Measurements from ENCODE around the gene SH2D7.
A peak's percentile ranks its signal among the peaks of the same experiment; 100 is the strongest.

The SH2D7 gene

GRCh38 chr15:78104566-78105475 lies 12.5 kb downstream of the SH2D7 start:
- no peak for DNase-seq

DNA sequence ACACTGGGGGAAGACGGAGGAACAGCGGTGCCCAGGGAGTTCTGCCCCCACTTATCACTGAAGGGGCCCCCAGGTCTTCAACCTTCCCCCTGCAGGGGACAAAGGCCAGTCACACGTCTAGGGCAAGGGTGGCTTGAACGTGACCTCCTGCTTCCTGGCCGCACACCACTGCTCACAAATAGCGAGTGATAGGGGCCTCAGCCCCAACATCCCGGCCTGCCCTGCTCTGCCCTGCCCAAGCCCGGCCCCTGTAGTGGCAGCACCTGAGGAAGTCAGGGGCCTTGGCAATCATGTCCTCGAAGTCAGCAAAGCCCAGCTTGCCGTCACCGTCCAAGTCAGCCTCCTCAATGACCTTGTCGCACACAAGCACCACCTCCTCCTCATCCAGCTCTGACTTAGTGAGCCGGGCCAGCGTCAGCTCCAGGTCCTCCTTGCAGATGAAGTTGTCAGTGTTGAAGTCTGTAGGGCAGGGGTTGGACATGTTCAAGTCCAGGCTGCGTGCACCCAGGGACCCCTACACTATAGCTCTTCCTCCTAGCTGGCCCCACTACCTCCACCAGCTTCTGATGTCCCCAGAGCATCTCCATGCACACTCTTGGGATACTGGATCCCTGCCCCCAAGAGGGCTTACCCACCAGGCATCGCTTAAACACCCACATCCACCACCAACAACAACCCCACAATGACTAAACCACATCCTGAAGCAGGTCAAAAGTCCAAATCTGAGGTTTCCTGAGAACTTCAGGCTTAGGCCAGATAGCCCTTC lies 13.3 kb downstream of the SH2D7 start:
- DNase-seq = no peak

GRCh38 chr15:78107471-78107870 lies 15.1 kb downstream of the SH2D7 start:
- DNase-seq = no peak

DNA sequence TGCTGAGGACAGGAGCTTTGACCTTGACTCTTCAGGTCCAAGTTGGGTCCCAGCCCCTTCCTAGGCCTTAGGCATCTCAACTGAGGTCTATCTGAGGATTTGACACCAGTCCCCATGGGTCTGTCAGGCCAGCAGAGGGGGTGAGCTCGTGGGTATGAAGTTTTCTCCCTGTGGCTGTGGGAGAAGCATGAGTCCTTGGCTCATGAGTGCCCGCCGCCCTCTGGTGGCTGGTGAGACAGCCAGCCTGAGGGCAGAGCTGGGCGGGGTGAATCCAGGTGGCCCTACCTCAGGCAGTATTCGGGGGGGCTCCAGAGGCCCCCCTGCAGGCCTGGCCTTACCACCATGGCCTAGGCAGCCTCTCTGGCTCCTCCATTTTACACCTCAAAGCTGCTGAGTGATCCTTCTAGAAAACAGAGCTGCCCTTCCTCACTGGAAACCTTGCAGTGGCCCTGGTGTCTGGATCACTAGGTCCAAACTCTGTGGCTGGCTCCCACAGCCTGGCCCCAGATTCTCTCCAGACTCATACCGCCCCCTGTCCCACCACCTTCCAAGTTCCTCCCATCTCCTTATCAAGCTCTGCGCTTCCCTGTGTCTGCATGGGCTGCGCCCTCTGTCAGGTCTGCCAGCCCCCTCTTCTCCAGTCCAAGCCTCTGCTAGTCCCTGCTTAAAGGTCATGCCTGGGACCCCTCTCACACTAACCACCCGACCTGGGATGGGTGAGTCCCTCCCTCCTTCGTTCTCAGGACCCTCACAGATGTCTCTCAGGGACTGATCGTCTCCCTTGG lies 16.1 kb downstream of the SH2D7 start:
- DNase-seq = peak; percentile 70

GRCh38 chr15:78109156-78109555 lies 16.8 kb downstream of the SH2D7 start:
- DNase-seq = no peak

DNA sequence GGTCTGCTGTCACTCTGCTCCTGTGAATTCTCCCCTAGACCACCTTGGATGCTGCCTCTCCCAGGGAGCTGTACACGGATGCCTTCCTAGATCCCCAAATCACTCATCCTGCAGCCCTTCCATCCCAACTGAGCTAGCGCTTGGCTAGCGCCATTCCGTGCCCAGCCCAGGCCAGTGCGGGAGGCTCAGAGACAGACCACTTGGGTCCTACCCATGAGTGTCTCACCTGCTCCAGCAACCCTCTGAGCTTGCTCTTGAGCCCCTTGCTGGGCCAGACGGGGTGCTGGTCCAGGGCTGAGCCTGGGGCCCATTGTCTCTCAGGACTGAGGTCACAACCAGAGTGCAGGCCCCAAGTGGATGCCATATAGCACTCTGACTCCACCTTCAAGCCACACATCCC lies 17.7 kb downstream of the SH2D7 start:
- DNase-seq = no peak

DNA sequence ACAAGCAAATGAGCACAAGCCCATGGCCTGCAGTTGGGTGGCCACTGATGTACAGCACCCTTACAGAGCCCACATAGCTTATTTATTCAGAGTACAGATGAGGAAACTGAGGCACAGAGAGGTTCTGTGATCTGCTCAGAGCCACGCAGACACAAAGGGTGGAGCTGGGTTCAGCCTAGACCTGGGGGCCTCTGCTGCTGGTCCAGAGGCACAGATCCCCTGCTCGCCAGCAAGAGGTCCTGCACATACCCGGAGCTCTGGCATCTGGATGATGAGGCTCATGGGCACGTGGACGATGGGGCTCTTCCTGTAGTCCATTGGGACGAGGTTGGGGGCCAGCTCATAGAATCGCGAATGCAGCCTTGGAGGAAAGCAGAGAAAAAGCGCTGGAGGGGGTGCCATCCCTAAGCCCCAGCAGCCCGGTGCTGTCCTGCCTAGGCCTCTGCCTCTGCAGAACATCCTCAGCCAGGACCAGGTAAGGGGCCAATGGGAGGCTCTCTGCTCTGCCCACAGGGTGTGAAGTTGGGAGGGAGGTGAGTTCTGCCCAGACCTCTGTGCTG lies 18.6 kb downstream of the SH2D7 start:
- DNase-seq = no peak

DNA sequence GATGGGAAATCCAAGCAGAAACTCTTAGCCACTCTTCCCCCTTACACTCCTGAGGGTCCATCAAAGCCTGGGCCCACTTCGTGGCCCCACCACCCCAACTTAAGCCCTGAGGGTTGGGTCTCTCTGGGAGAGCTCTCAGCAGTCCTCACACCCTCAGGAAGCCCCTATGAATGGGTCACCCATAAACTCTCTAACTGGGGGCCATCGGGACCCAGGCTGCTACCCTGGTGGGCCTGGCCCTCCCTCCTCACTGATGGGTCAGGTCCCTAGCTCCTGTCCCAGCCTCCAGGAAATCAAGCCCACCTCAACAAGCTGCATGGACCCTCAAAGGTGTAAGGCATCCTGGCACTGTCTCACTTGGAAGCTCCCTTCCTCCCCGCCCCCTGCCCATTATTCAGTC lies 19.4 kb downstream of the SH2D7 start:
- no peak for DNase-seq

- no peak for DNase-seq
These were observed 20.2 kb downstream of the SH2D7 start for GRCh38 chr15:78112551-78112950.

GRCh38 chr15:78120523-78120922 lies 28.2 kb downstream of the SH2D7 start:
- DNase-seq = no peak

GRCh38 chr15:78125267-78125666 lies 32.9 kb downstream of the SH2D7 start:
- DNase-seq = no peak

DNA sequence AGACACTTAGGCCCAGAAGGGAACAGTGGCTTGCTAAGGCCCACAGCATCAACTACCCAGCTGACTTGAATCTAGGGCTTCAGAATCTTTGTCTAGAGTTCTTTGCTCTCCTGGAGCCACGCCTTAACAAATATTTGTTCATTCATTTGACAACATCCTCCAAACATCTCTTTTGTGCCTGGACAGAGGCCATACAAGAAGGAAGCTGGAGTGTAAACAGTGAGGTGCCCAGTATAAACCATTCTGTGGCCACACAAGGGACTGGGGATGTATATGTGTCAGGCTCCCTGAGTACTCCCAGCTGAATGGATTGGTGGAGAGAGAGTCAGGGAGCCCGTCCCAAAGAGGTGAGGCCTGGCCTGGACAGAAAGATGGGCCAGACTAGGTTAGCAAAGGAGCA lies 35.5 kb downstream of the SH2D7 start:
- no peak for DNase-seq

DNA sequence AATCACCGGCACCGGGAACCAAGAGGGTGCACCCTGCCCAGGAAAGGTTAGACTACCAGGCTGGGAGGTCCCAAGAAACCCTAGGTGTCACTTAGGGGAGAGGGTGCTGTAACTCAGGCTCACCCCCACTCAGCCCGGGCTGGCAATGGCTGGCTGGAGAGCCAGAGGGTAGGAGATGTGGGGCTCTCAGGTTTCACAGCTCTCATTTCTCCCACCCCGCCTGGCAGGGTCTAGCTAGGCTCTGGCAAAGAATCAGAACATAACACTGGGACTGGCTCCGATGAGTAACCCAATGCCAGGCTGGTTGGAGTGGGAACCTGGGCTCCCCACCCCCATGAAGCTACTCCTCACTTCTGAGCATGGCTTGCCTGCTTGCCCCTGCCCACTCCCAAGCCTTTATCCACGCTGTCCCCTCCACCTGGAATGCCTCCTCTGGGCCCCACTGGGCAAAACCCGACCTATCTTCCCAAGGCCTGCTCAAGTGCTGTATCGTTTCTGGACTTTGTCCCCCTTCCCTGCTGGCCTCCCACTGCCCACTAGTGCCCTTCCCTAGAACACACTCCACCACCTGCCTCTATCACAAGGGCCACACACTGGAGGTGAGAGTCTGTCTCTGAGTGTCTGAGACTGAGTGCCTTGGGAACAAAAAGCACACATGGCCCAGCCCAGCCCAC lies 36.9 kb downstream of the SH2D7 start:
- DNase-seq = no peak

DNA sequence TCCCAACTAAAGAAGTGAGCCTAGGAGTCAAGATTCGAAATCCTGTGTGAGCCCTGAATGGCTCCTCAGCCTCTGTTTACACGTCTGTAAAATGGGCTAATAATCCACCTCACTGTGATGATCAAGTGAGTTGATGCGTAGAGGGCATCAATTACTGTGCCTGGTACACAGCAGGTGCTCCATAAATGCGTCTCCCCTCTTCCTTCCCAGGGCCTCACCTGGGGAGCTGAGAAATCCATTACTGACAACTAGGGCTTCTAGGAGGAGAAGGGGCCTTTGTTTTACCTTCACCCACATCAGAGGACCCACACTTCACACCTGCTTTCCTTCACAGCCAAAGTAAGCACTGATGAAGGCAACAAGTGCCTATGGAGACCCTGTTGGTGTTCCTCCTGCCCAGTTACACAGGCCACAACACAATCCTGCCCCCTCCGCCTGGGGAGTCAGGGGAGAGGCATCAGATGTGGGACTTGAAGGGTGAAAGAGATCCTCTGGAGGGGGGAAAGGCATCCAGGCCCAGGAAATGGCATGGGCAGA lies 37.5 kb downstream of the SH2D7 start:
- DNase-seq = peak; percentile 11

DNA sequence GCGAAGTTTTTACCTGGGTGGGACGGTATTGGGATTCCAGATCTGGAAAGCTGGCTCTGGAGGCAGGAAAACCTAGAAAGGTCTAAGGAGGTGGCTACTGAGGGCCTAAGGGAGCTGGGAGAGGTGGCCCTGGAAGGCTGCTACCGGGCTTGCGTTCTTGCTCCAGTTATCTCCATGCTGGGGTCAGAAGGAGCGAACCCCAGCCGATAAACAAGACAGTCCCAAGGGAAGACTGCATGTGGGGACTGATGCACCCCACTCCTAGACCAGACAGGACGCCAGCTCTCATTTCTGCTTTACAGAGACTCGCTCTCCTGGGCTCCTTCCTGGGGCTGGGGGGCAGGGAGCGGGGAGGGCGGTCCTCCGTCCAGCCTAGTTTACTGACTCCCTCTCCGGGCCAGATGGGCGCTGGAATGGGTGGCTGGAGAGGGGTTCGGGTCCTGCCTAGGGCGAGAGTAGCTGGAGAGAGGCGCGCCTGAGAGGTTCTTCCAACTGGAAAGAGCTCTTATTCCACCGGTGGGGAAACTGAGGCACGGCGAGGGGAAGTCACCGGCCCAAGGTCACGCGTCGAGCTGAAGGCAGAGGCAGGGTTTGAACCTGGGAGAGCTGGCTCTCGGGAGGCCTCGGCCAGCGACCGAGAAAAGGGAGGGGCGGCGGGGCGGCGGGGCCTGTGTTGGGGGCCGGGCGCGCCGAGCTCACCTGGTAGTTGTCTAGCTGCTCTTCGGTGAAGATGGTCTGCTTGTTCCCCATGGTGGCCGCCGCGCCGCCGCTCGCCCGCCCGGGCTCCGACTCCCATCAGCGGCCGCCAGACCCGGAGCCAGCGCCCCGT lies 38.3 kb downstream of the SH2D7 start:
- peak; percentile 28 for DNase-seq

DNA sequence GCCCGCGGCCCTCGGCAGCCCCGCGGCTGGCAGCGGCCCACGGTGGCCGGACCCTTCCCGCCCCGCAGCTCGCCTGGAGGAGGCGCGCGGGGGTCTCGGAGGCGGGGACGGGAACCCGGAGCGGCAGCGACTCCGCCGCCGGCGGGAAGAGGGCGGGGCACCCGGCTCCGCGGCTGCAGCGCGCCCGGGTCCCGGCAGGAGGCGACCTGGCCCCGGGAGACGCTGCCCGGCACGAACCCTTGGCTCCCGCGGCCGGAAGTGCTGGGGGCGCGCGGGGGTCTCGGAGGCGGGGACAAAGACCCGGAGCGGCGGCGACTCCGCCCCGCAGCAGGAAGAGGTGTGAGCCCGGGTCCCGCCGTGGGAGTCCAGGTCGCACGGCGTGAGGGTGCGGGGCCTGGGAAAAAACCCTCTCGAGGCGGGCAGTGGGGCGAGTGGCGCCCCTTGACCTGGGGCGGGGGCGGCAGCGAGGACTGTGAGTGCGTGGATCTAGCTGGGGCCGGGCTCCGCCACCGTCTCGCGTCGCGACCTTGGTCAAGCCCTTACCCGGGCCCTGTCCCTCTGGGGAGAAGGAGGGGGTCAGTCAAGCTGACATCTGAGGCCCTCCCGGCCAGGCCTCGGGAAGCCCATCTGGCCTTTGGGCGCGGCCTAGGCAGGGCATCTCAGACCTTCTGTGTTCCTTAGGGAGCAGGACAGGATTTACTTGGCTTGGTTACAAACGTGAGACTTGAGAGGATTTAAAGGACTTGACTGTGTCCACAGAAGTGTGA lies 39.1 kb downstream of the SH2D7 start, which contains the start of gene CIB2:
CIB2 (minus strand) TSS at position 151 of the 767 bp plus-strand sequence. CDS start 230 bp downstream, outside the sequence.
- peak; percentile 94 for DNase-seq

- no peak for DNase-seq
These were observed 41.4 kb downstream of the SH2D7 start for GRCh38 chr15:78133801-78134200.

GRCh38 chr15:78139578-78139977 lies 47.2 kb downstream of the SH2D7 start:
- no peak for DNase-seq

GRCh38 chr15:78140292-78140691 lies 47.9 kb downstream of the SH2D7 start:
- DNase-seq = no peak

DNA sequence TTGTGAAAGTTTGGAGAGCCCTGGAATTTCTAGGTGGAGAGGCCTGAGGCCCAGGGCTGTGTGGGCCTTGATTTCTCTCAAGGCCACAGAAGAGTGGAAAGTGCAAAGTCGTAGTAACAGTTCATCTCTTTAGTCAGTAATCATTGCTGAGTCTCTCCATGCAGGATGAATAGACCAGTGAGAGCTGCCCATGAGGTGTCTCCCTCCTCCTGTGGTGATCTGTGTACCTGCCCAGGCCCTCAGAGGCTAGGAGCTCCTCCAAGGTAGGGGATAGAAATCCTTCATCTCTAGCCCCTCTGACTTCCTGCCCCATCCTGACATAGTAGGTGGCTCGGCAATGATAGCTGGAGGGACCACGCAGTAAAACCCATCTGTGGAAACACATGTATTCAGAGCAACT lies 50.0 kb downstream of the SH2D7 start:
- DNase-seq = no peak

Data from retina (tissue), 1 donor.